ENCODE measurements around the gene ANO6.

DNA sequence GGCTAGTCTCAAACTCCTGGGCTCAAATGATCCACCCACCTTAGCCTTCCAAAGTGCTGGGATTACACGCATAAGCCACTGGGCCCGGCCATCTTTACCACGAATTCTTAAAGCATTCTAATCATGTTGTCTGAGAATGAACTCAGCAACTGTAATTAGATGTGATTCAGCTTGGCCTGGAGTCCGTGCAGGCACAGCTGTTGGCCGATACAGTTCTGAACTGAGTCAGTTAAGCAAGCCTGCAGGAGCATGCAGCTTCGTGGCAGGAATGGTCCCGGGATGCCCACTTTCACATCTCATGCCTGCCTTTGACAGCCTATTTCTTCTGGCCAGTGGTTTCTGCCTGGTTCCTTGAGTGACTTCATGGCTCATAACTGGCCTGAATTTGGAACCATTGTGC, 194.1 kb downstream of the ANO6 start:
- TF ChIP-seq EZH2 (IDR thresholded peaks at IDR 0.05; ENCODE audit: borderline replicate concordance, low read depth, low read length, poor library complexity, severe bottlenecking), result no peak
- TF ChIP-seq, protein P1, sequence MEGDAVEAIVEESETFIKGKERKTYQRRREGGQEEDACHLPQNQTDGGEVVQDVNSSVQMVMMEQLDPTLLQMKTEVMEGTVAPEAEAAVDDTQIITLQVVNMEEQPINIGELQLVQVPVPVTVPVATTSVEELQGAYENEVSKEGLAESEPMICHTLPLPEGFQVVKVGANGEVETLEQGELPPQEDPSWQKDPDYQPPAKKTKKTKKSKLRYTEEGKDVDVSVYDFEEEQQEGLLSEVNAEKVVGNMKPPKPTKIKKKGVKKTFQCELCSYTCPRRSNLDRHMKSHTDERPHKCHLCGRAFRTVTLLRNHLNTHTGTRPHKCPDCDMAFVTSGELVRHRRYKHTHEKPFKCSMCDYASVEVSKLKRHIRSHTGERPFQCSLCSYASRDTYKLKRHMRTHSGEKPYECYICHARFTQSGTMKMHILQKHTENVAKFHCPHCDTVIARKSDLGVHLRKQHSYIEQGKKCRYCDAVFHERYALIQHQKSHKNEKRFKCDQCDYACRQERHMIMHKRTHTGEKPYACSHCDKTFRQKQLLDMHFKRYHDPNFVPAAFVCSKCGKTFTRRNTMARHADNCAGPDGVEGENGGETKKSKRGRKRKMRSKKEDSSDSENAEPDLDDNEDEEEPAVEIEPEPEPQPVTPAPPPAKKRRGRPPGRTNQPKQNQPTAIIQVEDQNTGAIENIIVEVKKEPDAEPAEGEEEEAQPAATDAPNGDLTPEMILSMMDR (conservative IDR thresholded peaks at IDR 0.05; ENCODE audit: low read depth, low read length), result no peak
